GM19468 (cell line): ENCODE data around the gene CFAP157.
A peak's percentile ranks its signal among the peaks of the same experiment; 100 is the strongest.

Source experiments
- ATAC-seq: cut with Tn5 transposase; IDR thresholded peaks from one replicate; pipeline ENCODE4 v1.9.1; 2021; ENCODE audit warnings: mild to moderate bottlenecking, moderate library complexity, moderate number of reproducible peaks; ENCODE audit not compliant: unreplicated experiment; ENCODE audit errors: extremely low read depth

The CFAP157 gene

DNA sequence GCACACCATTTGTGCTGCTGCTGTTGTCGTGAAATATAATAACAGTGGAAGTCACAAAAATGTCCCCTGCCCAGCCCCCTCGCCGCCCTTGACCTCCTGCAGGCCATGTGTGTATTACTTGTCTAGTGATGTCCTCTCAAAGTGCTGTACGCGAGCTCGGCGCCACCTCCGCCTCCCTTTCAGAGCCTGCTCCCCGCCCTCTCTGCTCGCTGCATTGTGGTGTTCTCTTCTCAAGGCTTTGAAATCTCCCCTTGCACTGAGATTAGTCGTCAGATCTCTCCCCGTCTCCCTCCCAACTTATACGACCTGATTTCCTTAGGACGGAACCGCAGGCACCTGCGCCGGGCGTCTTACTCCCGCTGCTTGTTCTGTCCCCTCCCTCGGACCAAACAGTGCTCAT lies 14.7 kb upstream of the CFAP157 start:
- ATAC-seq, result no peak

DNA sequence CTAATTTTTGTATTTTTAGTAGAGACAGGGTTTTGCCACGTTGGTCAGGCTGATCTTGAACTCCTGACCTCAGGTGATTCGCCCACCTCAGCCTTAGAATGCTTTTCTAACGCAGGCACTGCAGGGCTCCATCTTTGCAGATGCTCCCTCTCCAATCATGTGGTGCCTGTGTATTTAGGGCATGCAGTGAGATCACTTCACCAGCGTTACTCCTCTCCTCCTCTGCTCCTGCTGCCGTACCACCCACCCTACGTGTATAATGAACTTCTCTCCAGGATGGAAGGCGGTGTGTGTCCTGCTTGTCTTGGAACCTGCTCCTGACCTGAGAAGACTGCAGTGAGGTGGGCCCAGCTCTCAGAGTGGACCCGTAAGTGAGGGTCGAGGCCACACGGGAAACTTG lies 13.6 kb upstream of the CFAP157 start:
- ATAC-seq, result no peak

DNA sequence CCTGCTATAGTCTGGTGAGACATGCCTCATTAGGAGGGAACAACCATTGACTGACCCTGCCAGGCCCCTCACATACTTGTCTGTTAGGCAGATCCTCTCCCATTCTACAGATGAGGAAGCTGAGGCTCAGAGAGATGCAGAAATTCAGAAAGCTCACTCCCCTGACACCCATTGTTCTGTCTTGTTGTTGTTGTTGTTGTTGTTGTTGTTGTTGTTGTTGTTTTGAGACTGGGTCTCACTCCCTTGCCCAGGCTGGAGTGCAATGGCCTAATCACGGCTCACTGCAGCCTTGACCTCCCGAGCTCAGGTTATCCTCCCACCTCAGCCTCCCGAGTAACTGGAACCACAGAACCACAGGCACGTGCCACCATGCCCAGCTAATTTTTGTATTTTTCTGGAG lies 13.1 kb upstream of the CFAP157 start:
- no peak for ATAC-seq

DNA sequence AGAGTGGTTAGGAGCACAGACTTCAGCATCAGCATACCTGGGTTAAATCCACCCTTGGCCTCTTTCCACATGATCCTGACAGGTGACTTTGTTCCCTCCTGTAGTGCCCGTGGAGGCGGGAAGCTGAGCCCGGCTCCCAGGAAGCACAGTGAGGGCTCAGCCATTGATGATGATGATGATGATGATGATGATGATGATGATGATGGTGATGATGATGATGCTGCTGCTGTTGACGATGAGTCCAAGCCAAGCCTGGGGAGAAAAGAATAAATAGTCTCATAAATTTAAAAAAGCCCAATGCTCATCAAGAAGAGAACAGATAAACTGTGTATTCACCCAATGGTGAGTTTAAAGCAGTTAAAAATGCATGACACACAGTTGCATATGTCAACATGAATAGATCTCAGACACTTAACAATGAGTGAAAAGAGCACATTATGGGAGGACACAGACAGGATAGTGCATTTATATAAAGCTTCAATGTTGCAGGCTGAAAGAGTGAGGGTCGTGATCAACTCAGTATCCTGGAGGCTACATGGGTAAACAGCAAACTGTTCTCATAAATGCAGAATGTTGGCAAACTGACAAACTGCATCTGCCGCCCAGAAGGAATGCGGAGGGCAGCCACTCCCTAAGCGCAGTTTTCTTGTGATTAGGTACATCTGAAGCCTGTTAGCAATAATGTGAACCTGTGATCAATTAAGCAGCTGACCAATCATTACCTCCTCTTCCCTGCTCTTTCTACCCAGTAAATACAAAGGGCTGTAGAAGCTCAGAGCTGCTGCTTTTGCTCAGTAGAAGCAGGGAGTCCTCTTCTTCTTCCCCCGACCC lies 11.7 kb upstream of the CFAP157 start:
- ATAC-seq, result no peak

DNA sequence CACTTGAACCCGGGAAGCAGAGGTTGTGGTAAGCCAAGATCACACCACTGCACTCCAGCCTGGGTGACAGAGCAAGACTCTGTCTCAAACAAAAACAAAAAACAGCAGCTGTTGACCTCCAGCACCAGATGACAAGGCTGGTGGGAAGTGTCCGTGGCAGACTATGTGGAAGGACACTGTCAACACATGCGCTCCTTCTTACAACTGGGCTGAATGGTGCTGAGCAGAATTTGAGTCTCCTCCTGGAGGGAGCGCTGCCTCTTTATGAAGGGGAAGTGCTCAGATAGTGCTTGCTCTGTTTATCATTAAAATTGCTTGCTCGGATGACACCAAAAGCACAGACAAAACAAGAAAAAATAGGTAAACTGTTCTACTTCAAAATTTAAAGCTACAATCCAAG lies 9.2 kb upstream of the CFAP157 start:
- ATAC-seq, result no peak

DNA sequence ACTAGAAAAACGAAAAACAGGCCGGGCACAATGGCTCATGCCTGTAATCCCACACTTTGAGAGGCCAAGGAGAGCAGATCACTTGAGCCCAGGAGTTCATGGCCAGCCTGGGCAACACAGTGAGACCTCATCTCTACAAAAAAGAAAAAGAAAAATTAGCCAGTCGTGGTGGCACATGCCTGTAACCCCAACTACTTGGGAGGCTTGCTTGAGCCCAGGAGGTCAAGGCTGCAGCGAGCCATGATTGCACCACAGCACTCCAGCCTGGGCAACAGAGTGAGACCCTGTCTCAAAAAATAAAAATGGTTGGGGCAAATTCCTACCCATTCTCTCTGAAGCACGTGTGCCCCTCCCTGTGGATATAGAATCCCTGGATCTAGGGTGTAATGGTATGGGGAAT lies 8.4 kb upstream of the CFAP157 start:
- ATAC-seq, result no peak

DNA sequence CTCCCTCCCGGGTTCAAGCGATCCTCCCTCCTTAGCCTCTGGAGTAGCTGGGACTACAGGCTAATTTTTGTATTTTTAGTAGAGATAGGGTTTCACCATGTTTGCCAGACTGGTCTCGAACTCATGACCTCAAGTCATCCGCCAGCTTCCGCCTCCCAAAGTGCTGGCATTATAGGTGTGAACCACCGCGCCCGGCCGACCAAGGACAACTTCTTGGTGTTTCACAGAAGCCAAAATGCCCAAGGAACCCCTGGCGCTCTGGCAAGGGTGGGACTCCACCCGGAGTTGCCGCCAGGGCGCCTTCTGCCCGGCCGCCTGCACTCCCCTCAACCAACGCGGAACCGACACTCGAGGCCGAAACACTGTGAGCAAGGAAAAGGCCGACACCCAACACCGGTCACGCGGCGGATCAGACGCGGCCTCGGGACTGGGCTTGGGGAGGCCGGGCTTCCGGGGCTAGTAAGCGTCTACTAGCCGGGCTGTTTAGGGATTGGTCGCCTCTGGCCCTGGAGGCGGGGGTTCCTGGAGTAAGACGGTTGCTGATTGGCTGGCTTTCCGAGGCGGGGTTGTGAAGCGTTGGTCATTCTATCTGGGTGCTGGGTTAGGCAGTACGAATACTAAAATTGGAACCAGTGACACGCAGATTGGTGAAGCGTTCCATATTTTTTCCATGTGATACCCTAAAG lies 7.7 kb upstream of the CFAP157 start:
- ATAC-seq, result peak; percentile 84

DNA sequence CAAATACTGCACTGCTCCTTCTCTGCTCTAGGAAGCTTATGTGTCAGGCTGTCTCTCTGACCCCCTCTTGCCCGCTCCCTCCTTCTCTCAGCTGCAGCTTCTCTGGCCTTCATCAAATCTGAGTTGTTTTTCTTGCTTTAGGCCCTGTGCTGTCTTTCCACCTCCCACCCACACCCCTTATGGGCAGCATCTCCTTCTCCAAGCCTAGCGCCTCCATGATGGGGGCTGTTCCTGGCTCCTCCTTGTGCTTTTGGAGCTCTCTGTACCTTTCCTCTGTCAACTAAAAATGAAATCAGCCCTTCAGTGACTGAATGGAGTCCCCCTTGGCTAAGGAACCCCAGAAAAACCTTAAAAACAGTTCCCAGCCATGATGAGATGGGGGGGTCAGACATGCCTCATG lies 6.6 kb upstream of the CFAP157 start:
- ATAC-seq, result no peak

DNA sequence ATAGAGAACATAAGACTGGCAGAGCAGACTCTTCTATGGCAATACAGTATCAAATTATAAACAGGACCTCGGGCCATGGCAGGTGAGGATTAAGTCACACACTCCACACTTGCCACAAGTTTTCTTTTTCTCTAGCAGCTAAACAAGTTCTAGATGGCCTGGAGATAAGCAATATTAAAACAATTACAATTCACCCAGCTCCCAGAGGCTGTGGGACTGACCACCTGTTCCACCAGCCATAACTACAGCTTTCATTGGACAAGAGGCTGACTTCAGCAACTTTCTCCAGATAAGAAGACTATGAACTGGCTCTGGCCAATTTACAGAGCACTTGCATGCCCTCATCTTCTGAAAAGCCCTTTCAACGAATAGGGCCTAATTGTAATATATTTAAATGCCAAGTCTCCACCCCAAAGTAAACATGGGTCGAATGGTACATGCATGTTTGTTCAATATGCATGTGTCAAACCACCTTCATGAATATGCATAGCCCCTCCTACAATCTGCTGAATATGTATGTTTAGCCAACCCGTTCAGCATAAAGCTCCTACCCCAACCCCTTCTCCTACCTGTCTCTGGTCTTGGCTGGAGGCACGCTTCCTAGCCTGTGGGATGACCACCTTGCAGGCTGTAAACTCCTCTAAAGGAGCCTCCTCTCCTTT lies 6.1 kb upstream of the CFAP157 start:
- ATAC-seq, result no peak

DNA sequence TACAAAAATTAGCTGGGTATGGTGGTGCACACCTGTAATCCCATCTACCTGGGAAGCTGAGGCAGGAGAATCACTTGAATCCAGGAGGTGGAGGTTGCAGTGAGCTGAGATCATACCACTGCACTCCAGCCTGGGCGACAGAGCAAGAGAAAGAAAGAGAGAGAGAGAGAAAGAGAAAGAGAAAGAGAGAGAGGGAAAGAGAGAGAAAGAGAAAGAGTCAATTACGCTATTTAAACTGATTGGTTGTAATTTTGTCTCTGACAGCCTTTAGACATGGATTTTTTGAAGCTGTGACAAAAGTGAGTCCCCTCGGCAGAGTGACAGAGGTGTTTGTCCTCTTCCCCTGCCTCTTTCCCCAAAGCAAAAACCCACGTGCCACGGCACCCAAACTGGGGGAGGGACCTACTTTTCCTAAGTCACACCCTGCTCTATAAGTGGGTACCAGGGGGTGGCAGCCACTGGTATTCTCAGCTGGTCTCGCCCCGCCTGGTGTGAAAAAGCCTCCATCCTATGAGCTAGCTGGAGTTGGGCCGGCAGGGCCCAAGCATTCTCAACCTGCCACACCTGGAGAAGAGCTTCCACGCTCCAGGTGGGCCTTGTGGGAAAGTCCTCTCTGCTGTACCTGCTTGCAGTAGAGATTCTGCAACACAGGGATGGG lies 3.4 kb upstream of the CFAP157 start:
- ATAC-seq, result no peak

DNA sequence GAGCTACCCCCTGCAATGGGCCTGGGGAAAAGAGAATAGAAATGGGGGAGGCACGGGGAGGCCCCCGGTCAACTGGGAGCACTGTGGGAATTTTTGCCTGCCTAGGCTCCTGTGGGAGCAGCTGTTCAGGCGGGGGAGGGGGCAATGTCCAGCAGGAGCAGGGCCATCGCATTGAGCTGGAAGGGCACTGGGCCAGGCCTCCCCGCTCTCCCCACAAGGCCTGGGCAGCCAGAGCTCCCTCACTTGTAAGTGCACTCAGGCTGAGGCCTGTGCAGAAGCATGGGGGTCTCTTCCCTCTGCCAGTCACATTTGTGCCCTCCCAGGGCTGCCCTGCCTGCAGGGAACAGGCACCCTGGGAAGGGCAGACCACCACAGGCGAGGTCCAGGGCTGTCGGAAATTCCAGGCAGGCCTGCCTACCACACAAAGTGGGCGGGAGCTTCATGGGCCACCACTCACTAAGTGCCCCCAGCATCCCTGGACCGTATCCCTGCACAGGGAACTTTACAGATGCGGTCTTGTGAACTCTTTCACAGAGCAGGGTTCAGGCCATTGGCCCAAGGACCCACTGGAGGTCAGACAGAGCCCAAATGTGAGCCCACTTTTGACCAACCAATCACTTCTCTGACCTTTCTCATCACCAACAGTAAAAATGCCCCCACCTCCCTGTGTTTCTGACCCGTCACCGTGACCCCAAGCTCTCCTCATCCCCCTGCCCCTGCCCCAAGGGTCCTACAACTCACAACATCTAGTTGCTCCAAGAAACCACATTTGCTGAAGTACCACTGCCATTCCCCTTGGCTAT lies 1.0 kb upstream of the CFAP157 start:
- ATAC-seq, result no peak

DNA sequence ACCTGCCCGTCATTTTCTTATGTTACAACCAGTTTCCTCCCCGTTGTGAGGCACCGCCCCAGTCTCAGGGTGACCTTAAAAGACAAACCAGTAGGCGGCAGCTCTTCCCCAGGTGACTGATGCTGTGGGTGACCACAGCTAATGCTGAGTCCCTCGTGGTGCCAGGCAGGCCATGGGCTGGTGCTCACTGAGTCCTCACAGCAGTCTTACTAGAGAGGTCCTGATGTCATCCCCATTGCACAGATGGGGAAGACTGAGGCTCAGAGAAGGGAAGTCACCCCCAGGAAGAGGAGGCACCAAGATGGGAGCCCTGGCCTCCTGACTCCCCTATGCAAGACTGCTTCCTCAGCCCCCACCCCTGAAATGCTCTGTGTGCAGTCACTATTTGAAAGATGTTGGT lies 978 bp downstream of the CFAP157 start:
- no peak for ATAC-seq

DNA sequence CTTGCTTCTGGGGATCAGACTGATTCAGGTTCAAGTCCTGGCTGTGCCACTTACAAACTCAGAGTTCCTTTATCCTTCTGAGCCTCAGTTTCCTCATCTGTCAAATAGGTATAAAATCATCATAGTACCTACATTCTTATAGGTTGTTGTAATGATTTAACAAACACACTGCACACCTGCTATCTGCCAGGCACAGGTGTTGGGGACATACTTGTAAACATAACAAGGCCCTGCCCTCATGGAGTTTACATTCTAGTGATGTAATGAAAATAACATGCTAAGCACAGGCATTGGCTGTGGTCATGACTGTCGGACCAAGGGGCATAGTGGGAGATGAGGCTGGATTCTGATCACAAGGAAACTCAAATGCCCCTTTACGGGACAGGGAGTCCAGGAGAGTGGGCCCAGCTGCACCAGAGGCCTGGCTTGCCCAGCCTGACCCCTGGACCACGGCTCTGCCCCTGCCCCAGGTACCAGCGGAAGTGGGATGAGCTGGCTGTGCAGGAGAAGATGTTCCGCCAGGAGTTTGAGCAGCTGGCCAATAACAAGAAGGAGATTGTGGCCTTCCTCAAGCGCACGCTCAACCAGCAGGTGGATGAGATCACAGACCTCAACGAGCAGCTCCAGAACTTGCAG lies 2.3 kb downstream of the CFAP157 start:
- ATAC-seq, result no peak

DNA sequence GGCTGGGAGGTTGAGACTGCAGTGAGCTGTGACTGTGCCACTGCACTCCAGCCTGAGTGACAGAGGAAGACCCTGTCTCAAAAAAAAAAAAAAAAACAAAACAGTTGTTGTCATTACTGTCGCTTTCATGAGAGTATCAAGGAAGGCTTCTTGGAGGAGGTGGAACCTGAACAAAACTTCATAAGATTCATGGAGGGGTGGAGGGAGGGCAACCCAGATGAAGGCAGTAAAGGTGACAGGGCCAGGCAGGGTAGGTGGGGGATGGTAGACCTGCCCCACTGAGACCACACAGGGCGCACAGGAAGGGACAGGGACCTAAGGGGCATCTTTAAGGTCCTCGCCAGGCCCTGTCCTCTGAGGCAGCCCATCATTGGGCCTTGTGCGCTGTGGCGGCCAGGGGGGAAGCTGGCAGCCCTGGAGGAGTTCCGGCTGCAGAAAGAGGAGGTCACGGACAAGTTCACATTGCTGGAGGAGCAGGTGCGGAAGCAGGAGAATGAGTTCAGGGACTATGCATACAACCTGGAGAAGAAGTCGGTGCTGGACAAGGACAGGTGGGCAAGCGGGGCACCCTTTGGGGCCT lies 3.5 kb downstream of the CFAP157 start:
- no peak for ATAC-seq

DNA sequence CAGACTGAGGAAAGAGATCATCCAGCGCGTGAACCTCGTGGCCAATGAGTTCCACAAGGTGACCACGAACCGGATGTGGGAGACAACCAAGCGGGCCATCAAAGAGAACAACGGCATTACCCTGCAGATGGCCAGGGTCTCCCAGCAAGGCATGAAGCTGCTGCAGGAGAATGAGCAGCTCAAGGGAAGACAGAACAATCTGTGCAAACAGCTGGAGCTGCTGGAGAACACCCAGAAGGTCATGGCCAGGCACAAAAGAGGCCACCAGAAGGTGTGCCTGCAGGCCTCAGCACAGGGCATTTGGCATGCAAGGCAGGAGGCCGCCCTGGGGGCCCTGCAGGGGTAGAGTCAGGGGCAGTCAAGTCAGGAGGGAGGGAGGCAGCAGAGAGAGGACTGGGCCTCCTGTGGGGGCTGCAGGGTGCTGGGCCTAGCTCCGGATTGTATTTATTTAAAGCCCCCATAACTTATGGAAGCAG lies 4.5 kb downstream of the CFAP157 start:
- no peak for ATAC-seq

DNA sequence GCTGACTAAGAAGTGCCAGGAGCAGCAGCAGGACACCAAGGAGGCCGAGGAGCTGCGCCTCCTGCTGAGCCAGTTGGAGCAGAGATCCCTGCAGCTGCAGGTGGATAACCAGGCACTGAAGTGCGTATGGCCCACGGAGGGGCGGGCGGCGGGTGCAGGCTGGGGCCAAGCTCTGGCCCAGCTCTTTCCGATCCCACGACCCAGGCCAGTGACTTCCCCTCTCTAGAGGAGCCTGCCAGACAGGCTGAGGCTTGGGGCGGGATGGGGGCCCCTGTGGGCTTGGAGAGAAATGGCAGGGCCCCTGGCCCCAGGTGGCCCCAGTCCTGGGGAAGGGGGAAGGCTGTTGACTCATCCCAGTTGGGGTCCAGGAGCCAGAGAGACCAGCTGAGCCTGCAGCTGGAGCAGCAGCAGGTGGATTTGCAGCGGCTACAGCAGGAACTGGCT lies 5.1 kb downstream of the CFAP157 start:
- ATAC-seq, result no peak

DNA sequence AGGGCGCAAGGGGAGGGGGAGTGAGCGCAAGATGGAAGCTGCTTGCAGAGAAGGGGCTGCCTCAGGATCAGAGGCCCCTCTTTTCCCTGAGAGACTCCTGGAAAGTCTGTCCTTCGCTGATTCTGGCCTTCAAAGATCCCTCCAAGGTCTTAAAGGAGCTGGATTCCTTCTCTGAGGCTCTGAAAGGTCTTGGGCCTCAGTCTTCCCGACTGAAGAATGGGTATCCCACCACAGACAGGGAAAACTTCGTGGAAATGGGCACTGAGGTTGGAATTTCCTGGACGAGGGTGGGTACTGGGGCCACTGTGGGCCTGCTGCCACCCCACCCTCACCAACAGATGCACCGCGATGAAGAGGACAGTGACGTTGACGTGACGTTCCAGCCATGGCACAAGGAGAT lies 5.6 kb downstream of the CFAP157 start:
- no peak for ATAC-seq

DNA sequence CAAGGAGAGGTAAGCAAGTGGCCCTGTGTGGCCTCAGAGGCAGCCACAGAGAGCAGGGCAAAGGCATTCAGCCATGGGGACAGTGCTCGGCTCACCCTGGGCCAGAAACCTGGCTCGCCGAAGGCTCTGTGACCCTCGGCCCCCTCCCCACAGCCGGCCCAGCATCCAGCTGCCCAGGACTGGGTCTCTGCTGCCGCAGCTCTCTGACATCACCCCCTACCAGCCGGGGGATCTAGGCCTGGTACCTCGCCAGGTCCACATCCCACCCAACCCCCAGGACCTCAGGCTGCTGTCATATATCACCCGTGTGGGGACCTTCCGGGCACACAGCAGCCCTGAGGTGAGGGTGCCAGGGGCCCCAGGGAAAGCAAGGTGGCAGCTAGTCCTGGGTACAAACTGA lies 6.1 kb downstream of the CFAP157 start:
- ATAC-seq, result no peak
